Measurements from ENCODE around the gene DUSP19.
A peak's percentile ranks its signal among the peaks of the same experiment; 100 is the strongest.
"Not testable (repeated sequence)": the region's sequence is repeated elsewhere in the genome, so short reads cannot be mapped to it uniquely, and the experiment has no call there.

Gene DUSP19, protein sequence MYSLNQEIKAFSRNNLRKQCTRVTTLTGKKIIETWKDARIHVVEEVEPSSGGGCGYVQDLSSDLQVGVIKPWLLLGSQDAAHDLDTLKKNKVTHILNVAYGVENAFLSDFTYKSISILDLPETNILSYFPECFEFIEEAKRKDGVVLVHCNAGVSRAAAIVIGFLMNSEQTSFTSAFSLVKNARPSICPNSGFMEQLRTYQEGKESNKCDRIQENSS

GRCh38 chr2:183078464-183079138, at the start of gene DUSP19:
Gene DUSP19, plus strand, starts transcription at chr2:183078747. Its CDS starts 187 bp downstream, at chr2:183078934.
- DNase-seq (ENCODE audit: low read depth in 2 of 2) = peak; percentile 64 to 78

GRCh38 chr2:183029219-183029618, 49.3 kb upstream of the DUSP19 start:
- no peak for DNase-seq (ENCODE audit: low read depth in 2 of 2)

DNA sequence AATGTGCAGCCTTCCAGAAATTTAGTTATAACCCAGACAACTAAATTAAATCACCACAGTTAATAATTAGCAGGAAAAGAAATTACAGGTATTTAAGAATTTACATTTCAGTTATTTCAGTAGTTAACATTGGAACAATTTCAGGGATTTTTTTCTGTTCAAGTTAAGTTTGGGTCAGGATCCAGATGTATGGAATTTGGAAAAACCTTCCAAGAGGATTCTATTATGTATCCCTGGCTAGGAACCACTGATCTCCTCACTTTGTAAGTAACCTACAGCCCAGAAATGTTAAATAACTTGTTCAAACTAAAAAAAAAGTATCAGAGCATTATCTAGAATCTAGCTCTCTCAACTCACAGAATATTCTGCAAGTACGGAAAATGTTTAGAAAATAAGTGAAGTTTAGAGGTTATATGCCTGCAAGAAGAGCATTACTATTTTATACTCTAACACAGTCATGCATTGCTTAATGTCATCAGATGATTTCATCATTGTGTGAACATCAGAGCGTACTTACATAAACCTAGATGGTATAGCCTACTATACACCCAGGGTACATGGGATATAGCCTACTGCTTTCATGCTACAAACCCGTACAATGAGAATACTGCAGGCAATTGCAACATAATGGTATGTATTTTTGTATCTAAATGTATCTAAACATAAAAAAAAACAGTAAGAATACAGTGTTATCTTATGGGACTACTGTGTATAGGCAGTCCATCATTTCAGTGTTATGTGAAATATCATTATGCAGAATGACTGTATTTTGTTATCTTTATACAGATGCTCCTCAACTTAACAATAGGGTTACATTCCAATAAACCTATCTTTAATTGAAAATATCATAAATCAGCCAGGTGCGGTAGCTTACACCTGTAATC, 46.4 kb upstream of the DUSP19 start:
- no peak for DNase-seq (ENCODE audit: low read depth in 2 of 2)

DNA sequence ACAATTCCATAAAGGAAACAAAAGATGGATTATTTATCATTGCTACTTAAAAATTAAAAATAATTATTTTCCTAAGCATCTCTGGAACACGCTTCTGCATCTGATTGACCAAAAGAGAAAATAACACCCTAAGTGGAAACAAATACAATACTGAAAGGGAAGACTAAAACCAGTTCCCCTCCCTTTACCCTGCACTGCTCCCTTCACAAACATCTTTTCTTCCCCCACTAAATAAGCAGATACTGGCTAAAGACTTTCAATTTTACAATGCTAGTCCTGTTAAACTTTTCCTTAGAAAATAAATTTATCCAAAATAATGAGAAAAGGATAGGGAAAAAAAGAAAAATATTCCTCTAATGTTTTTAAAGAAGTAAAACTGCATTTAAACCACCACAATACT, 44.6 kb upstream of the DUSP19 start:
- DNase-seq (ENCODE audit: low read depth in 2 of 2) = no peak

DNA sequence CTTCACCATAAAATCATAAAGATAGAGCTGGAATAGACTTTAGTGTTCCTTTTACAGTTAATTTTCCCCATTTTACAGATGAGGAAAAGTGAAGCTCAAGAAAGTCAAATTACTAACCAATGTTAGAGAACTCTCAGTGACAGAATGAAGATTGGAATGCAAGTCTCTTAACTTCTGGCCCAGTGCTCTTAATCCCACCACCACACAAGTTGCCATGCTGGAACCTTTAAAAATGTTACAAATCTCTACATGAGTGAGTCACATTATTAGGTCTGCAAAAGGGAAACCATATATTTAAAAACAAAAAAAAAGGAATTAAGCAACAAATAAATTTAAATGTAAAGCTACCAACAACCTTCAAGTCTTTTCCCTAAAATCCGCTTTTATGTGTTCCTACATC, 43.7 kb upstream of the DUSP19 start:
- no peak for DNase-seq (ENCODE audit: low read depth in 2 of 2)

- no peak for DNase-seq (ENCODE audit: low read depth in 2 of 2)
Measured at GRCh38 chr2:183035298-183035953, 43.1 kb upstream of the DUSP19 start.

- no peak for DNase-seq (ENCODE audit: low read depth in 2 of 2)
Measured at GRCh38 chr2:183035954-183036669, 42.4 kb upstream of the DUSP19 start.

- no peak for DNase-seq (ENCODE audit: low read depth in 2 of 2)
Measured at GRCh38 chr2:183037074-183037552, 41.4 kb upstream of the DUSP19 start.

- DNase-seq (ENCODE audit: low read depth in 2 of 2) = peak; percentile 10 to 20
Measured at GRCh38 chr2:183037553-183038340, 40.8 kb upstream of the DUSP19 start.

GRCh38 chr2:183038341-183039300, 39.9 kb upstream of the DUSP19 start, which contains the start of gene NCKAP1:
Gene NCKAP1, minus strand, starts transcription at chr2:183038457. Its CDS starts 358 bp downstream, at chr2:183038099.
- peak; percentile 71 to 85 for DNase-seq (ENCODE audit: low read depth in 2 of 2)

GRCh38 chr2:183040604-183041003, 37.9 kb upstream of the DUSP19 start:
- DNase-seq (ENCODE audit: low read depth in 2 of 2) = no peak

GRCh38 chr2:183043580-183043979, 35.0 kb upstream of the DUSP19 start:
- not testable (repeated sequence) for DNase-seq (ENCODE audit: low read depth in 2 of 2)

- DNase-seq (ENCODE audit: low read depth in 2 of 2) = not testable (repeated sequence)
Measured at GRCh38 chr2:183047486-183048125, 30.9 kb upstream of the DUSP19 start.

DNA sequence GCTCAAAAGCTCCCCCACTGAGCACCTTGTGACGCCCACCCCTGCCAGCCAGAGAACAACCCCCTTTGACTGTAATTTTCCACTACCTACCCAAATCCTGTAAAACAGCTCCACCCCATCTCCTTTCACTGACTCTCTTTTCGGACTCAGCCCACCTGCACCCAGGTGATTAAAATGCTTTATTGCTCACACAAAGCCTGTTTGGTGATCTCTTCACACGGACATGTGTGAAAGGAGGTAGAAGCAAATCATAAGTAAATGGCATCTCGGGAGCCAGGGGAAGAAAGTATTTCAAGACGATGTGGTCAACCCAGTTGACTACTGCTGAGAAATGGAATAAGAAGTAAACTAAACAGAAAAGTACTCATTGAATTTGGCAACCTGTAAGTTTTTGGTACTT, 29.1 kb upstream of the DUSP19 start:
- DNase-seq (ENCODE audit: low read depth in 2 of 2) = no peak

GRCh38 chr2:183057333-183057985, 21.1 kb upstream of the DUSP19 start:
- DNase-seq (ENCODE audit: low read depth in 2 of 2) = no peak

DNA sequence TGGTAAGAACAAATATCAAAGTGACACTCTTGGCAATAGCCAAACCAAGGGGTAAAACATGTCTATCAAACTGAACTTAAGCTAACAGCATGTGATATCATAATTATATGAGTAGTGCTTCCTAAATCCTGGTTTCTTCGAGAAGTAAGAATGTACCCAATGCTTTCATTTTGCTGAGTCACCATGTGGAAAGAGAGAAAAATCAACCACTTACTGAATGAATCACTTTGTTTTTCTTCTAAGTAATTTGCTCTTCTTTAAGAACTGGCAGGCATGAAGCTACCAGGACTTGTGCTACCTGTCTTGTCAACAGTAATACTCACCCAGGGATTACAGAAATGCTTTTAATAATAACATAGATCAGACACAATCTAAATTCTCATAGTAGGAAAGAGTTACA, 19.0 kb upstream of the DUSP19 start:
- DNase-seq (ENCODE audit: low read depth in 2 of 2) = no peak

- no peak for DNase-seq (ENCODE audit: low read depth in 2 of 2)
Measured at GRCh38 chr2:183060571-183061231, 17.8 kb upstream of the DUSP19 start.
